ENCODE data around the gene SCYL1. TPM values are rescaled to one million over a fixed set of nuclear protein-coding genes. Genes with fewer than 3 reads are reported as not detected.

The SCYL1 gene
- polyA plus RNA-seq, 1 donor (not counting 4 experiments of a cell fraction or from before 2014, with no cell fraction given), result 31.3 TPM

DNA sequence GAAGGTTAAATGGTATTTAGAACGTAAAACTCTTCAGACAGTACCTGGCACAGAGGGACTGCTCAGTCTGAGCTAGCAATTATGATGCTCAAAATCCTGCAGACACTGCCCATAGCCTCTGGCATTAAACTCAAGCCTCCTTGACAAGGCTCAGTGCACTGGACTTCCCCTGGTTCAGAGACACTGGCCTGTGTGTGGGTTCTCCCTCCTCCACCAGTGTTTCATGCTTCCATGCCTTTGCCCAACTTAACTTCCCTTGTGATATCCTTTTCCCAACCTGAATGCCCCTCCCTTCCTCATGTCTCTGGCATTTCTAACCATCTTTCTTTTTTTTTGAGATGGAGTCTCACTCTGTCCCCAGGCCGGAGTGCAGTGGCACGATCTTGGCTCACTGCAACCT, 24.2 kb downstream of the SCYL1 start:
- no peak for FAIRE-seq
- dilution Hi-C loops (cut with MboI; ENCODE audit: extremely low pct_ligation_motif_present, low sequenced_read_pairs), result no loop called here
- peaks cover 3% of the 10 kb centered on the region for H3K4me1 ChIP-seq (ENCODE audit: control insufficient read depth, extremely low read depth, insufficient read depth, low read length)

DNA sequence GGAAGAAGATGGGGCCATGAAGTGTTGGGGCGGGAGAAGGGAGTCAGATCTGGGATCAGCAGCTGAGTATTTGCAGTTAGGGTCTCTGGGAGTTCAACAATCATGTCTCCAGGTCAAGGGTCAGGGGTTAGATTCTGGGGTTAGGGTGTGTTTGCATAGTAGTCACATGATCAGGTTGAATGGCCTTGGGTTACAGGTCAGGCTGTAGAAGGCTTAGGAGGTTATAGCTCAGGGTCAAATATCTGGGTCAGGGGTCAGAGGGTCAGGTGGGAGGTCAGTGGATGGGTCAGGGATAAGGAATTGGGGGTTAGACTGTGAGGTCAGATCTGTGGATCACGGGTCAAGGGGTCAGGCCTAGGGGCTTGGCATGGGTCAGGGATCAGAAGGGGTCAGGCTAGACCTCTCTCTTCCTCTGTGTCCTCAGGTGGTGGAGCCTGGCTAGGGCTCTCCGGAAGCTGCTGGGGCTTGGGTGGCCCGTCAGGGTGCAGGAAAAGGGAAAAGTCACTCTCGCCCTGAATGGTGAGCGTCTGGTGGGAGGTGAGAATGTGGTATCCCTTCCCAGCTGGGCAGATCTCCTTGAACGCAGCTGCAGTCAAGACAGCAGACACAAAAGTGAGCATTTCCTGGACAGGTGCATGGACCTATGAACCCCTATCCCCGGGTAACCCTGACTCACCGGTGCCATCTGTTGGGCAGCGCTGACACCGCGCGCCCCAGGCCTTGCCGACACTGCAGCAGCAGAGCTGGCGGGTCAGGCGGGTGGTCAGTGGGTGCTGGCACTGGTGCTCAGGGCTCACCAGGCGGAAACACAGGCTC, 26.9 kb downstream of the SCYL1 start:
- Histone ChIP-seq H3K4me2 (ENCODE audit: control insufficient read depth, extremely low read depth, insufficient read depth, low read depth, low read length) (no peak overlapping the region), H2AFZ (ENCODE audit: control insufficient read depth, low read length) (no peak overlapping the region), H3K9me3 (ENCODE audit: control insufficient read depth, low read depth, low read length) (no peaks in the 10 kb centered on the region), H3K4me1 (ENCODE audit: control insufficient read depth, extremely low read depth, insufficient read depth, low read length) (peaks cover 18% of the 10 kb centered on the region), H3K9me1 (ENCODE audit: control insufficient read depth, extremely low read depth, insufficient read depth, low read length) (no peaks in the 10 kb centered on the region), H3K79me2 (ENCODE audit: control insufficient read depth, insufficient read depth, low read length) (no peaks in the 10 kb centered on the region), H3K36me3 (ENCODE audit: control insufficient read depth in 2 of 2, extremely low read depth in 1 of 2, insufficient read depth in 2 of 2, low read length in 2 of 2) (no peaks in the 10 kb centered on the region), H3K27me3 (ENCODE audit: control insufficient read depth, extremely low read depth, insufficient read depth, low read length) (no peaks in the 10 kb centered on the region), H3K4me3 (ENCODE audit: control insufficient read depth in 2 of 3, extremely low read depth in 1 of 3, insufficient read depth in 2 of 3, low read depth in 1 of 3, low read length in 3 of 3) (no peak overlapping the region), H4K20me1 (ENCODE audit: control insufficient read depth, extremely low read depth, insufficient read depth, low read length) (no peaks in the 10 kb centered on the region), H3K9ac (ENCODE audit: control insufficient read depth, extremely low read depth, insufficient read depth, low read length) (no peak overlapping the region), H3K27ac (ENCODE audit: control insufficient read depth, insufficient read depth, low read length) (no peak overlapping the region)
- TF ChIP-seq, protein P1, sequence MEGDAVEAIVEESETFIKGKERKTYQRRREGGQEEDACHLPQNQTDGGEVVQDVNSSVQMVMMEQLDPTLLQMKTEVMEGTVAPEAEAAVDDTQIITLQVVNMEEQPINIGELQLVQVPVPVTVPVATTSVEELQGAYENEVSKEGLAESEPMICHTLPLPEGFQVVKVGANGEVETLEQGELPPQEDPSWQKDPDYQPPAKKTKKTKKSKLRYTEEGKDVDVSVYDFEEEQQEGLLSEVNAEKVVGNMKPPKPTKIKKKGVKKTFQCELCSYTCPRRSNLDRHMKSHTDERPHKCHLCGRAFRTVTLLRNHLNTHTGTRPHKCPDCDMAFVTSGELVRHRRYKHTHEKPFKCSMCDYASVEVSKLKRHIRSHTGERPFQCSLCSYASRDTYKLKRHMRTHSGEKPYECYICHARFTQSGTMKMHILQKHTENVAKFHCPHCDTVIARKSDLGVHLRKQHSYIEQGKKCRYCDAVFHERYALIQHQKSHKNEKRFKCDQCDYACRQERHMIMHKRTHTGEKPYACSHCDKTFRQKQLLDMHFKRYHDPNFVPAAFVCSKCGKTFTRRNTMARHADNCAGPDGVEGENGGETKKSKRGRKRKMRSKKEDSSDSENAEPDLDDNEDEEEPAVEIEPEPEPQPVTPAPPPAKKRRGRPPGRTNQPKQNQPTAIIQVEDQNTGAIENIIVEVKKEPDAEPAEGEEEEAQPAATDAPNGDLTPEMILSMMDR (optimal IDR thresholded peaks at IDR 0.05 in 1 of 3, IDR thresholded peaks at IDR 0.05 in 1 of 3, conservative IDR thresholded peaks at IDR 0.05 in 1 of 3; ENCODE audit: extremely low read depth in 1 of 3, insufficient read depth in 2 of 3, low read length in 3 of 3), result peak; percentile 53 to 86 (median 63)
- TF ChIP-seq EZH2 (IDR thresholded peaks at IDR 0.05; ENCODE audit: low read length), result no peak
- DNase-seq (ENCODE audit: low read depth, low spot score) (no peak), FAIRE-seq (no peak)
- dilution Hi-C loops (cut with MboI; ENCODE audit: extremely low pct_ligation_motif_present, low sequenced_read_pairs), result no loop called here

More for the DNA sequence above, 24.2 kb downstream of the SCYL1 start:
- H2AFZ ChIP-seq (ENCODE audit: control insufficient read depth, low read length), result no peak overlapping the region
- no peak for DNase-seq (ENCODE audit: low read depth, low spot score)
- no peak overlapping the region for H3K4me2 ChIP-seq (ENCODE audit: control insufficient read depth, extremely low read depth, insufficient read depth, low read depth, low read length)
- no peaks in the 10 kb centered on the region for H3K79me2 ChIP-seq (ENCODE audit: control insufficient read depth, insufficient read depth, low read length)
- H3K27me3 ChIP-seq (ENCODE audit: control insufficient read depth, extremely low read depth, insufficient read depth, low read length), result no peaks in the 10 kb centered on the region
- no peaks in the 10 kb centered on the region for H4K20me1 ChIP-seq (ENCODE audit: control insufficient read depth, extremely low read depth, insufficient read depth, low read length)
- no peak for TF ChIP-seq EZH2 (IDR thresholded peaks at IDR 0.05; ENCODE audit: low read length)
- TF ChIP-seq, protein P1 (optimal IDR thresholded peaks at IDR 0.05 in 1 of 3, IDR thresholded peaks at IDR 0.05 in 1 of 3, conservative IDR thresholded peaks at IDR 0.05 in 1 of 3; ENCODE audit: extremely low read depth in 1 of 3, insufficient read depth in 2 of 3, low read length in 3 of 3), result no peak
- H3K27ac ChIP-seq (ENCODE audit: control insufficient read depth, insufficient read depth, low read length), result no peak overlapping the region
- no peaks in the 10 kb centered on the region for H3K9me1 ChIP-seq (ENCODE audit: control insufficient read depth, extremely low read depth, insufficient read depth, low read length)
- H3K4me3 ChIP-seq (ENCODE audit: control insufficient read depth in 2 of 3, extremely low read depth in 1 of 3, insufficient read depth in 2 of 3, low read depth in 1 of 3, low read length in 3 of 3), result no peak overlapping the region
- no peak overlapping the region for H3K9ac ChIP-seq (ENCODE audit: control insufficient read depth, extremely low read depth, insufficient read depth, low read length)
- H3K36me3 ChIP-seq (ENCODE audit: control insufficient read depth in 2 of 2, extremely low read depth in 1 of 2, insufficient read depth in 2 of 2, low read length in 2 of 2), result no peaks in the 10 kb centered on the region
- no peaks in the 10 kb centered on the region for H3K9me3 ChIP-seq (ENCODE audit: control insufficient read depth, low read depth, low read length)
